NCI-H1694 treated with DMSO at 0.1 percent for 48 hours (cell line): ENCODE results near the gene RBBP5.

Experiments used
- DNase-seq: peaks from one replicate; lab custom pipeline; 2025; lab: John Stamatoyannopoulos, UW

The RBBP5 gene

DNA sequence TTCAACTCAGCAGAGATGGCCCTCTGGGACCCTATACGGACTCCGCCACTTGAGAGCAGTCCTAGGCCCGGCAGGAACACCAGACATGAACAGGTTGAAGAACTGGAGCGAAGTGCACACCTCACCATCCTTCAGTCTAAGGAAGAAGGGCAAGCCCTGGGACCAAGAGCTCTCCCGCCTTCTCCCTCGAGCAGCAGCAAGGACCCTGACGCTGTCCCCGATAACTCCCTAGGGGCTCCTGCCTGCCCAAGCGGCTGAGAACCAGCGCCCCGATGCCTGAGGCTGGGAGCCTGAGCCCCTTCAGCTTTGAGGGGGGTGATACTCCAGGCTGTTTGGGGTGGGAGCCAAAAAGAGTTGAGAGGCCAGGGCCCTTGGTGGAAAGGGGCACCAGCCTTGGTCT lies 47.7 kb downstream of the RBBP5 start:
- DNase-seq: no peak

DNA sequence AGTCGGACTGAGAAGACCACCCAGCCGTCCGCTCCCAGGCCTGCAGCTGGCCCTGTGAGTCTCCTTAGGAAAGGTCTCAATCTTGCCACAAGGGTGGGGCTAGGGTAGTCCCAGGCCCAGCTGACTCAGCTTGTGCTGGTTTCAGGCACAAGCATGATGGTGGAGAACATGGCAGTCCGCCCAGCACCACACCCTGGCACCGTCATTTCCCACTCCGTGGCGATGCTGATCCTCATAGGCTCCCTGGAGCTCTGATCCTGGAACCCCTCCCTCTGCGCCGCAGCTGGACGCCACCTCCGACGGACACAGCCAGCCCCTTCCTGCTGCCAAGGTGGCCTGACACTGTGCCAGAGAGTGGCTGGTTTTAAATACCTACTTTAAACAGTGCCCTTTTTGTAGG lies 48.3 kb downstream of the RBBP5 start:
- DNase-seq: no peak

DNA sequence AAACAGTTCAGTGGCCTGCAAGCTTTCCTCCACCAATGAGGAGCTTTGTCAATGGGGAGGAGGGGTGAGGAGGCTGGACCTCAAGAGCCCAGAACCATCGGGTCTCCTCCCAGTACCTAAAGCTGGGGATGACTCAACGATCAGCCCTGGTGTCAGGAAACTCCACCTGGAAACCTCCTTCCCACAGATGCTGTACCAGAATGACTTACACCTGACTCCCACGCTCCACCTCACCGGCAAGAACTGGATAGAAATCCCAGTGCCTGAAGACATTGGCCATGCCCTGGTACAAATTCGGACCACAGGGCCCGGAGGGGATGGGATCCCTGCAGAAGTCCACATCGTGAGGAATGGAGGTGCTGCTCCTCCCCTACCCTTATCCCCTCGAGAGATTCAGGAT lies 48.9 kb downstream of the RBBP5 start:
- DNase-seq: no peak

DNA sequence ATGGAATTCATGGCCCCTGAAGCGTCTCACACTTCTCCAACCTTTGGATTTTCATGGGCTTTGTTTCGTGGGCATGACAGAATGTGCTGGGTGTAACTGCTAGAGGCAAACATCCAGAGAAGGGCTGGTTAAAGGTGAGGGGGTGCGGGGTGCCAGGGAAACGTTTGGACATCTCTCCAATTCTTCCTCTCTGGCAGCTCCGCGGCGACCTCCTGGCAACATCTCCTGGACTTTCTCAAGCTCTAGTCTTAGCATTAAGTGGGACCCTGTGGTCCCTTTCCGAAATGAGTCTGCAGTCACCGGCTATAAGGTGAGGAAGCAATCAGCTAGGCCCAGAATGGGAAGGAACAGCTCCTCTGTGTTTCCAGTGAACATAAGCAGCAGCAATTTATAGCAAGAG lies 49.5 kb downstream of the RBBP5 start:
- no peak for DNase-seq

DNA sequence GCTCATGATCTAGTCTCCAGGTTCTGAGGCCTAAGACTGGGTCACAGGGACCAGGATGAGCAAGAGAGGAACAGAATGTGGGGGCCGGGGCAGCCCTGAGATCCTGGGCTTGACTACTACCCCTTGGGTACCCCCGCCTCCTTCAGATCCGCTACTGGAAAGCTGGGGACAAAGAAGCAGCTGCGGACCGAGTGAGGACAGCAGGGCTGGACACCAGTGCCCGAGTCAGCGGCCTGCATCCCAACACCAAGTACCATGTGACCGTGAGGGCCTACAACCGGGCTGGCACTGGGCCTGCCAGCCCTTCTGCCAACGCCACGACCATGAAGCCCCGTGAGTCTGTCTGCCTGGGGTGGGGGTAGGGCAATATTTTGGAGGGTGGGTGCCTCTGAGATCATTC lies 50.0 kb downstream of the RBBP5 start:
- DNase-seq: no peak

- DNase-seq: no peak
These were observed 50.8 kb downstream of the RBBP5 start for GRCh38 chr1:205071028-205071409.

DNA sequence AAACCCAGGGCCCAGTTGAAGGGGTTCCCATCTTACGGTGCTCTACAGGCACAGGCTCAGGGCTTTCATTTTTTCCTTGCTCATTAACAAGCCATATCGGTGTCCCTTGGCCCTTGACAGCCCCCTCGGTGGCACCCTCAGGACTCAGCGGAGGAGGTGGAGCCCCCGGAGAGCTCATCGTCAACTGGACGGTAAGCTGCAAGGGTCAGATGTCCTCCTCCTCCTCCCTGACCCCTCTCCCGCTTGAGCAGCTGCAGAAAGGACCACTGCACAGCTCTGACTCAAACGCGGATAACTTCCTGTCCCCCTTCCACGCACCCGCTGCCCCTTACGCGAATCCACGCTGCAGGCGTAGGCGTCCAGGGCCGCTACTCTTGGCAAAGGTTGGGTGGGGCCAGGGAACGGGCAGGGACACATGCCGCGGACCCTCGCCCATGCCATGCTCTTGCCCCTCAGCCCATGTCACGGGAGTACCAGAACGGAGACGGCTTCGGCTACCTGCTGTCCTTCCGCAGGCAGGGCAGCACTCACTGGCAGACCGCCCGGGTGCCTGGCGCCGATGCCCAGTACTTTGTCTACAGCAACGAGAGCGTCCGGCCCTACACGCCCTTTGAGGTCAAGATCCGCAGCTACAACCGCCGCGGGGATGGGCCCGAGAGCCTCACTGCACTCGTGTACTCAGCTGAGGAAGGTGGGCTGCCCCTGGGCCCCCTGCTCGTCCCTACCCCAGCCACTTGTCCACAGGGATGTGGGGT lies 52.2 kb downstream of the RBBP5 start:
- DNase-seq: no peak

- DNase-seq: no peak
These were observed 53.2 kb downstream of the RBBP5 start for GRCh38 chr1:205068457-205069040.

DNA sequence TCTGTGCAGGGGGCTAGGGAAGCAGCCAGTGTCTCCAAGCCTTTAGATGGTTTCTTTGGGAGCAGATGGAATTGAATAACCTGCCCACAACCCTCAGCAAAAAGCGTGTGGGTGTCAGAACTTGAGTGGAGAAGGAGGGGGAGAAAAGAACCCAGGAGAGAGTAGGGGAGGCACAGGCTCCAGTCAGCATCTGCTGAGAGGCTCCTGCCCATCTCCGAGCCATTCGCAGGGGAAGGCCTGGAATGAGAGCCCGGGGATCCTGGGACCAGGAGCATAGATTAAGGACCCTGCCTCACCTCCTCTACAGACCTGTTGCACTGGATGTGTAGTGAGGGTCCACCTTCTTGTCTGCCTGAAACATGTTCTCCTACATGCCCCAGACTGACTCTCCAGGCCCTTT lies 53.8 kb downstream of the RBBP5 start:
- DNase-seq: no peak

DNA sequence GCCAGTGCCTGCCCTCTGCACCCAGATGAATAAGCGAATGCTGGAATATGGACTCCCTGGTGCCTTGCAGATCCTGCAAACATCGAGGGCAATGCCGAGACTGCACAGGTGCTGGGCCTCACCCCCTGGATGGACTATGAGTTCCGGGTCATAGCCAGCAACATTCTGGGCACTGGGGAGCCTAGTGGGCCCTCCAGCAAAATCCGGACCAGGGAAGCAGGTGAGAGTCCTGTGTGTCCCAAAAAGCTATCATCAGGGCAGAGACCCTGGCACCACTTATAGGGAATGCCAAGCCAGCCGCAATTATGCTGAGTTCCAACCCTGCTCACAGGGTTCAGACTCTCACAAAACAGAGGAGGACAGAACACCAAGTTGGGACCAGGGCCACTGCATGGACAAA lies 54.7 kb downstream of the RBBP5 start:
- no peak for DNase-seq

DNA sequence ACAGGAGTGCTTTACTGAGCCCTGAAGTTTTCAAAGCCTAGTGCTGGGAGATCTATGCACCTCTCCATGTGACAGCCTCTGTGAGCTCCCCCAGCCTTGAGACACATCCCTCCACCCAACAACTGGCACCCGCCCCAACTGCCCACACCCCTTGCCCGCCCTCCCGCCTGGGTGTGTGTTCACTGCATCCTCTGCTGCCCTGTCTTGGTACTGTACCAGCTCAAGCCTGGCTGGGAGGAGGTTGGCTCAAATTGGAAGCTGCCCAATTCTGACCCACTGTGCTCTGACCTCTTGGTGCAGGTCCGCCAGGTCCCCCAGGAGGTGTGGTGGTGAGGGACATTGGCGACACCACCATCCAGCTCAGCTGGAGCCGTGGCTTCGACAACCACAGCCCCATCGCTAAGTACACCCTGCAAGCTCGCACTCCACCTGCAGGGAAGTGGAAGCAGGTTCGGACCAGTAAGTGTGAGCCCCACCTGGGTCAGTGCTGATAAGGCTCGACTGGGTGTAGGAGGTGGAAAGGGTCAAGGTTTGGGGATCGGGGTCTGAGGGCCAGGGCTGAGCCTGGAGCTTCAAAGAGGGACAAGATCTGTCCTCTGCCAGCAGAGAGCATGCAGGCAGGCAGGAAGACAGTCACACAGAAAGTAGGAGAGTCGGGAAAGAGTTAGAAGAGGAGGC lies 55.5 kb downstream of the RBBP5 start:
- DNase-seq: no peak

GRCh38 chr1:205065666-205066065 lies 56.1 kb downstream of the RBBP5 start:
- no peak for DNase-seq

- no peak for DNase-seq
These were observed 56.9 kb downstream of the RBBP5 start for GRCh38 chr1:205064741-205065316.

GRCh38 chr1:205064301-205064700 lies 57.5 kb downstream of the RBBP5 start:
- no peak for DNase-seq

DNA sequence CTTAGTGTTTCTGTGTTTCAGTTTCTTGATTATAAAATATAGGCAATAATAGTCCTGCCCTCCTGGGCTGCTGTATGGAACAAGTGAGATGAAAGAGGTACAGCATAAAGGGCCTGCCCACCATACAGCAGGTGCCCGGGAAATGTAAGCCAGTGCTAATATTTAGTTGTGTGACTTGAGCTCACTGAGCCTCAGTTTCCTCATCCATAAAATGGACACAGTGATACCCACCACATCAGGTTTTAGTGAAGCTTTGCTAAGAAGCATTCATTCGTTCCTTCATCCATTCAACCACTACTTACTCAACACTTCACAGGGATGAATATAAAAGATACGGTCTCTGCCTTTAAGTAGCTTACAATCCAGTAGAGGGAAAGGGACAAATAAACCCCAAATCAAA lies 58.9 kb downstream of the RBBP5 start:
- no peak for DNase-seq

DNA sequence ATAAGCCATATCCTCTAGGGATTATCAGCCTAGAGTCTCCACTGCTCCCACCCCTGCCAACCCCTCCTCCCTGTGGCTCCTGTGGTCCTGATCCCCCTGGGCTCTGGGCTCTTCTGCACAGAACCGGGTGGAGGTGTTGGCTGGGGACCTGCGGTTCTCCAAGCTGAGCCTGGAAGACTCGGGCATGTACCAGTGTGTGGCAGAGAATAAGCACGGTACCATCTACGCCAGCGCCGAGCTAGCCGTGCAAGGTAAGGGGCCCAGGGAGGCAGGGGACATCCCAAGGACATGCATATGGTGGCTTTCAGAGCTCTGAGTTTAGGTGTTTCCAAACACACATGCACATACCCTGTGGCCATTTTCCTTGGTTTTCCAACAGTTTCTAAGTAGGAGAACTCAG lies 59.5 kb downstream of the RBBP5 start:
- no peak for DNase-seq

DNA sequence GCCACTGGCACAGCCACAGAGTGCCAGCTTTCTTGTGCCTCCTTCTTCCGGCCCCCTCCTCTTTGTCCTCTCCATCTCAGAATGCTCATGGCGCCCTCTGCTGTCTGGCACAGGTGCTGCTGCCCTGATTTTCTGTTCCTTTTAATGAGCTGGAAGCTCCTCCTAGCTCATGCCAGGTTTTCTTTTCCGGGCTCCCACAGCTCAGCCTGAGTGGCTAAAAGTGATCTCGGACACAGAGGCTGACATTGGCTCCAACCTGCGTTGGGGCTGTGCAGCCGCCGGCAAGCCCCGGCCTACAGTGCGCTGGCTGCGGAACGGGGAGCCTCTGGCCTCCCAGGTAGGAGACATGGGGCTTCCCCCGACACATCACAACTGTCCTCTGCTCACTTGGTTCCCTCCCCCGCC lies 60.1 kb downstream of the RBBP5 start:
- DNase-seq: peak; percentile 79

GRCh38 chr1:205061227-205061626 lies 60.6 kb downstream of the RBBP5 start:
- DNase-seq: no peak

DNA sequence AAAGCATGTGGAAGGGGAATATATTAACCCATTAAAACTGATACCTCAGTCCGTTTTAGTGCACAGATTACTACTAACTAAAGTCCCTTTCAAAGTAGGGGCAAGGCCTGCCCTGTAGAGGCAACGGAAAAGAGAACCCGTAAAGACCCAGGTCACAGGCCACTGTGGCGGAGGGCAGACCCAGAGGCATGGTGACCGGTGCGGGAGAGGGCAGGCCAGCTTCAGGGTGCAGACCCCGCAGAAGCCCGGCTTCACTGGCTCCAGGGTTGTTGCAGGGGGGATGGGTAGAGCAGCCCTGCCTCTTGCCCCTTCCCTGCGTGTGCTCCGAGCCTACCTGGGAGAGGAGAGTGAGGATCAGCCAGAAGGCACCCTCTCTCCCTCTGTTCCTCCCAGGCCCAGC lies 61.0 kb downstream of the RBBP5 start:
- no peak for DNase-seq

GRCh38 chr1:205059660-205060059 lies 62.1 kb downstream of the RBBP5 start:
- DNase-seq: no peak

DNA sequence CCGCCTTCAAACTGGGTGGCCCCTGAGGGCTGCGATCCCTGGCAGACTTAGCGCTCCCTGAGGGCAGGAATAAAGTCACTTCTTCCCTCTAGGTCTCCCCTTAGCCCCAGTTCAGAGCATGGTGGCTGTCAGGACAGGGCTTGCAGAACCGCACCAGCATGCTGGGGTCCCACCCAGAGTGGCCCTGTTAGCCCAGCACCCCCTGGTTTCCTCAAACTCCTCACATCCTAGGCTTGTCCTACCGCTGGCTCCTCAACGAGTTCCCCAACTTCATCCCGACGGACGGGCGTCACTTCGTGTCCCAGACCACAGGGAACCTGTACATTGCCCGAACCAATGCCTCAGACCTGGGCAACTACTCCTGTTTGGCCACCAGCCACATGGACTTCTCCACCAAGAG lies 62.9 kb downstream of the RBBP5 start:
- no peak for DNase-seq

DNA sequence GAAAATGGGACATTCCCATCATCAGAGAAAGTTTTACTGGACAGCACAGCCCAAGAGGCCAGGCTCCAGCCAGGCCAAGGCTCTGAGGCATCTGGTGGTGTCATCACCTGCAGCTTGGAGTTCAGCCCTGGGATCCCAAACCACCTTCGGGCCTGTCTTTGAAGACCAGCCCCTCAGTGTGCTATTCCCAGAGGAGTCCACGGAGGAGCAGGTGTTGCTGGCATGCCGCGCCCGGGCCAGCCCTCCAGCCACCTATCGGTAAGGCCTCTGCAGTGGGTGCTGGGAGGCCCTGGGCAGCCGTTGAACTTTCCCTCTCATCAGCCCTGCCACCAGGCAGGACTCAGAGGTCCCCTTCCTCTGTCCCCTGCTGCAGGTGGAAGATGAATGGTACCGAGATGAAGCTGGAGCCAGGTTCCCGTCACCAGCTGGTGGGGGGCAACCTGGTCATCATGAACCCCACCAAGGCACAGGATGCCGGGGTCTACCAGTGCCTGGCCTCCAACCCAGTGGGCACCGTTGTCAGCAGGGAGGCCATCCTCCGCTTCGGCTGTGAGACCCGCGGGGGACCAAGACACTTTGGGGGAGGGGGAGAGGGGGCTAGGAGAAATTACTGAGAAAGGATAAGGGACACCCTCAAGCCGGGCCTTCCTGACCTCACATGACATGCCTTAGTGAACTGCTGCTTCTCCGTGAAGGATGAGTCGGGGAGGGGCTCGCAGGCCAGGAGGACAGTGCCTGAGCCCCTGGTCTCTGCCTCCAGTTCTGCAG lies 63.8 kb downstream of the RBBP5 start:
- no peak for DNase-seq
